ENCODE data around the gene GPC6. TPM values are rescaled to one million over a fixed set of nuclear protein-coding genes. Genes with fewer than 3 reads are reported as not detected.

GPC6 gene
- total RNA-seq, 1 donor from 2014 or later, result 5.5 TPM

DNA sequence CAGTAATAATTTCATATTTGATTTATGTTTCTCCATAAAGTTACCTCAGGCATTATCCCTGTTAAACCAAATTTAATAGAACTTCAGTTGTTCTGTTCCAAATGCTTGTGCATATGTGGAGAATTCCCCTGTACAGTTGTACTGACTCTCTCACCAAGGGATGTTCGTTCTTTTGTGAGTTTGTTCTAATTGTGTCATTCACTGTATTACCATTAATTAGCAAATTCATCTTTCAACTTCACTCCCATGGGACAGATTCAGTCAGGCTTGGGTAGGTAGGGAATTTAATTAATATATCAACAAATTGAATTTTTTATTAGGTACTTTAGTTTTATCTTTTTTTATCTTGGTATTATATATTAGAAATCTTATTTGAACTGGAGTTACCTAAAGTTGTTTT, 987.5 kb downstream of the GPC6 start:
- no peak overlapping the region for H3K4me3 ChIP-seq (ENCODE audit: low read depth, low read length)
- TF ChIP-seq, protein P1, sequence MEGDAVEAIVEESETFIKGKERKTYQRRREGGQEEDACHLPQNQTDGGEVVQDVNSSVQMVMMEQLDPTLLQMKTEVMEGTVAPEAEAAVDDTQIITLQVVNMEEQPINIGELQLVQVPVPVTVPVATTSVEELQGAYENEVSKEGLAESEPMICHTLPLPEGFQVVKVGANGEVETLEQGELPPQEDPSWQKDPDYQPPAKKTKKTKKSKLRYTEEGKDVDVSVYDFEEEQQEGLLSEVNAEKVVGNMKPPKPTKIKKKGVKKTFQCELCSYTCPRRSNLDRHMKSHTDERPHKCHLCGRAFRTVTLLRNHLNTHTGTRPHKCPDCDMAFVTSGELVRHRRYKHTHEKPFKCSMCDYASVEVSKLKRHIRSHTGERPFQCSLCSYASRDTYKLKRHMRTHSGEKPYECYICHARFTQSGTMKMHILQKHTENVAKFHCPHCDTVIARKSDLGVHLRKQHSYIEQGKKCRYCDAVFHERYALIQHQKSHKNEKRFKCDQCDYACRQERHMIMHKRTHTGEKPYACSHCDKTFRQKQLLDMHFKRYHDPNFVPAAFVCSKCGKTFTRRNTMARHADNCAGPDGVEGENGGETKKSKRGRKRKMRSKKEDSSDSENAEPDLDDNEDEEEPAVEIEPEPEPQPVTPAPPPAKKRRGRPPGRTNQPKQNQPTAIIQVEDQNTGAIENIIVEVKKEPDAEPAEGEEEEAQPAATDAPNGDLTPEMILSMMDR (IDR thresholded peaks at IDR 0.05; ENCODE audit: insufficient read depth, low read length, severe bottlenecking), result no peak
- H3K36me3 ChIP-seq (ENCODE audit: control insufficient read depth, insufficient read depth, low read length), result no peaks in the 10 kb centered on the region
- no peak for FAIRE-seq
- DNase-seq (ENCODE audit: low read depth), result no peak
- no peaks in the 10 kb centered on the region for H3K27me3 ChIP-seq (ENCODE audit: control insufficient read depth, insufficient read depth, low read length)

DNA sequence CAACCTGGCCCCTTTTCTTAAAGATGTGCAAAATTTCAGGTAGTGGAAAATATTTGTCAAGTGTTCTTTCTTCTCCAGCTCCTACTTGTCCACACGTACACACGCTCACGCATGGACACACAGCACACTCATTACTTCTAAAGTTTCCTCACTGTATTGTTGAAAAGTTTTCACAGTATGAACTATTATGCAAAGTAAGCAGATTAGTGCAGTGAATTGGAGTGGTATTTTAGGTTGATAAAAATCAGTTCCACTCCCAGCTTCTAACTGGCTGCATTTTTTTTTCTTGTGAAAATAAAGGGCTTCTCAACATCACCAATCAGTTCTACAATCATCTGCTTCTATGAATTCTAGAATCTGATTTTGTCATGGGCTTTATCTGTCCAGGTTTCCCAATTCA, 988.4 kb downstream of the GPC6 start:
- FAIRE-seq, result no peak
- DNase-seq (ENCODE audit: low read depth), result no peak
- H3K36me3 ChIP-seq (ENCODE audit: control insufficient read depth, insufficient read depth, low read length), result no peaks in the 10 kb centered on the region

DNA sequence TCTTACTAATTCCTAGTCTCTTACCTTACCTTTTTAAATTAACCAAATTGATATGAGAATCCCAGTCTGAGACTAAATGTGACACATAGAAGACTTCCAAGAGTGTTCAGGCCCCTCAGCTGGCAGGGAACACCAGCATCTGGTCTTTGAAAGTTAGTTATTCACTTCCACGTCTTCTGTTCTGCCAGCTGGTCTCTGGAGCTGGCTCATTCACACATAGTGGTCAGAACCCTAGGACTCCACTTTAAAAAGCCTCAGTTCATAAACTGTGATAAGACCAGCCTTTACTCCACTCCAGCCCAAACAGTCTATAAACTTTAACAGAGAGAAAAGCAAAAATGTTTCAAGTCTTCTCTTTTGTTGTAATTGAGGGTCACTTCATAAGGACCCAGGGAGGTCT, 989.9 kb downstream of the GPC6 start:
- no peak for DNase-seq (ENCODE audit: low read depth)
- Histone ChIP-seq H3K27me3 (ENCODE audit: control insufficient read depth, insufficient read depth, low read length) (no peaks in the 10 kb centered on the region), H3K4me3 (ENCODE audit: low read depth, low read length) (no peak overlapping the region), H3K36me3 (ENCODE audit: control insufficient read depth, insufficient read depth, low read length) (no peaks in the 10 kb centered on the region)
- FAIRE-seq, result no peak
- TF ChIP-seq, protein P1 (IDR thresholded peaks at IDR 0.05; ENCODE audit: insufficient read depth, low read length, severe bottlenecking), result no peak

More for the DNA sequence above, 988.4 kb downstream of the GPC6 start:
- no peaks in the 10 kb centered on the region for H3K27me3 ChIP-seq (ENCODE audit: control insufficient read depth, insufficient read depth, low read length)
- TF ChIP-seq, protein P1 (IDR thresholded peaks at IDR 0.05; ENCODE audit: insufficient read depth, low read length, severe bottlenecking), result no peak
- H3K4me3 ChIP-seq (ENCODE audit: low read depth, low read length), result no peak overlapping the region

DNA sequence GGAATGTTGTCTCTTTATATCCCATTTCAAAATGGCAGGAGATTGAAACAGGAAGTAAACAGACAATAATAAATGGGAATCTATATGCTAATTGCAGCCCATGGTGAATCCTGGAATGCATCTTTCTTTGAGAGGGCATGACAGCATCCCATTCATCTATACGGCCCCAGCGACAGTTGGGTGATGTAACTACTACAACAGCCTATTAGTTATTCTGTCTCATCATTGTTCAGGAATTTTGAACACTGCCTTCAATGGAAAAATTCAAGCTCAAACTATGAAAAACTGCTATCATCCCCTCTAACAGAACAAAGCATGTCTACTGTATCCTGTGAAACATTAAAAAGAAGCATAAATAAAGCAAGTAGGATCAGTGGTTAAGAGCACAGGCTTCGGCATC, 990.8 kb downstream of the GPC6 start:
- Histone ChIP-seq H3K36me3 (ENCODE audit: control insufficient read depth, insufficient read depth, low read length) (no peaks in the 10 kb centered on the region), H3K4me3 (ENCODE audit: low read depth, low read length) (no peak overlapping the region), H3K27me3 (ENCODE audit: control insufficient read depth, insufficient read depth, low read length) (no peaks in the 10 kb centered on the region)
- DNase-seq (ENCODE audit: low read depth) (no peak), FAIRE-seq (no peak)
- TF ChIP-seq, protein P1 (IDR thresholded peaks at IDR 0.05; ENCODE audit: insufficient read depth, low read length, severe bottlenecking), result no peak

DNA sequence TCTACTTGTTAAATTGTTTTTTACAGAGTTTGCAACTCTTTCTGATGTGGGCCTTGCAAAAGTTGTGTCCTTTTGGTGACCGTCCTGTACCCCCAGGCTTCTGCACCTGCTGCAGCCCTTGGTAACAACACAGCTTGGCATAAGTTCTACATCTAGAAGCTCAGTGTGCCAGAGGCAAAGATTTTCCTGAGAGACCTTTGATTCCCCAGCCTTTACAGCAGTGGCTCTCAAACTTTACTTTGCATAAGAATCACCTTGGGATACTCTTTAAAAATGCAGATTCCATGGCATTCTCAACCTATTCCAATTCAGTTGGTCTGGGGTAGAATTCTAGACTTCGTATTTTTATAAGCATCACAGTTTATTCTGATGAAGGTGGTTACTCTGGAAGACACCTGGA, 991.9 kb downstream of the GPC6 start:
- no peak for DNase-seq (ENCODE audit: low read depth)
- TF ChIP-seq, protein P1 (IDR thresholded peaks at IDR 0.05; ENCODE audit: insufficient read depth, low read length, severe bottlenecking), result no peak
- H3K36me3 ChIP-seq (ENCODE audit: control insufficient read depth, insufficient read depth, low read length), result no peaks in the 10 kb centered on the region
- FAIRE-seq, result no peak
- H3K4me3 ChIP-seq (ENCODE audit: low read depth, low read length), result no peak overlapping the region
- H3K27me3 ChIP-seq (ENCODE audit: control insufficient read depth, insufficient read depth, low read length), result no peaks in the 10 kb centered on the region

DNA sequence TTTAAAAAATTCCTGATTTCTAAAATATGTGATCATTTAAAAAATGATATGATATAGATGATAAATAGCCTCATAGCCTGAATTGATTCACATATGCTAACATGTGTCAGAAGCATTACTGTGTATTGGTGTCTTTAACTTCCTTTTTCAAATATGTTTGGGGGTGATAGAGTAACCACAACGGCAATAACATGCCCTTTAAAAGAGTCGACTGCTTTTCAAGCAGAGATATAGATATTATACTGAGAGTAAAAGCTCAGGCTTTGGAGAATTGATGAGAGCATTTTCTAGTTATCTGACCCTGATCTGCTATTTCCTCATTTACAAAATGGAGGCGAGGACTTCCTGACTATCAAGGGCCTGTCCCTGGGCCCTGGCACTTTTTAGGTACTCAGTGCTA, 992.3 kb downstream of the GPC6 start:
- TF ChIP-seq, protein P1 (IDR thresholded peaks at IDR 0.05; ENCODE audit: insufficient read depth, low read length, severe bottlenecking), result no peak
- H3K4me3 ChIP-seq (ENCODE audit: low read depth, low read length), result no peak overlapping the region
- H3K27me3 ChIP-seq (ENCODE audit: control insufficient read depth, insufficient read depth, low read length), result no peaks in the 10 kb centered on the region
- H3K36me3 ChIP-seq (ENCODE audit: control insufficient read depth, insufficient read depth, low read length), result no peaks in the 10 kb centered on the region
- FAIRE-seq, result no peak
- DNase-seq (ENCODE audit: low read depth), result no peak
